ENCODE measurements around the gene AGMAT. TPM values are rescaled to one million over a fixed set of nuclear protein-coding genes. Genes with fewer than 3 reads are reported as not detected.

AGMAT gene
- total RNA-seq, 4 donors from 2014 or later = not detected

- H3K4me1 ChIP-seq = no peaks in the 10 kb centered on the region
- no peak overlapping the region for H3K4me3 ChIP-seq
- no peak overlapping the region for H3K27ac ChIP-seq
- ATAC-seq = no peak
- WGBS, 2 donors (ENCODE audit: low coverage in 1 of 2) = 87 to 97% methylated on average over 8 of the region's 8 CpGs
- peaks cover 0 to 99% of the 10 kb centered on the region in 2 donors for H3K36me3 ChIP-seq
- no peaks in the 10 kb centered on the region for H3K9me3 ChIP-seq
- TF ChIP-seq CTCF (IDR thresholded peaks at IDR 0.05) = no peak
- no peak for TF ChIP-seq POLR2AphosphoS5 (IDR thresholded peaks at IDR 0.05)
- no peak for TF ChIP-seq EP300 (IDR thresholded peaks at IDR 0.05)
- no peak for TF ChIP-seq POLR2A (IDR thresholded peaks at IDR 0.05)
- no peaks in the 10 kb centered on the region for H3K27me3 ChIP-seq
Measured at GRCh38 chr1:15540186-15540585, 44.7 kb downstream of the AGMAT start.

GRCh38 chr1:15538771-15539170, 46.1 kb downstream of the AGMAT start:
- Histone ChIP-seq H3K27me3 (no peaks in the 10 kb centered on the region), H3K4me1 (no peaks in the 10 kb centered on the region), H3K4me3 (no peak overlapping the region), H3K9me3 (no peaks in the 10 kb centered on the region), H3K36me3 (peaks cover 0 to 99% of the 10 kb centered on the region in 2 donors), H3K27ac (no peak overlapping the region)
- WGBS, 2 donors (ENCODE audit: low coverage in 1 of 2) = 80 to 88% methylated on average over 4 to 6 of the region's 6 CpGs
- TF ChIP-seq POLR2A (IDR thresholded peaks at IDR 0.05) (no peak), EP300 (IDR thresholded peaks at IDR 0.05) (no peak), CTCF (IDR thresholded peaks at IDR 0.05) (no peak)
- ATAC-seq = no peak

- WGBS, 2 donors (ENCODE audit: low coverage in 1 of 2) = 82 to 85% methylated on average over 2 of the region's 2 CpGs
- TF ChIP-seq CTCF (IDR thresholded peaks at IDR 0.05) = no peak
- no peak for TF ChIP-seq POLR2AphosphoS5 (IDR thresholded peaks at IDR 0.05)
- TF ChIP-seq POLR2A (IDR thresholded peaks at IDR 0.05) = no peak
- no peak for TF ChIP-seq EP300 (IDR thresholded peaks at IDR 0.05)
- Histone ChIP-seq H3K4me1 (peaks cover 0 to 24% (median 0%) of the 10 kb centered on the region in 3 donors), H3K27ac (no peak overlapping the region), H3K4me3 (no peak overlapping the region), H3K36me3 (peaks cover 0 to 45% of the 10 kb centered on the region in 2 donors), H3K27me3 (no peaks in the 10 kb centered on the region), H3K9me3 (no peaks in the 10 kb centered on the region)
- ATAC-seq = no peak
Measured at GRCh38 chr1:15531682-15532081, 53.2 kb downstream of the AGMAT start.

- Histone ChIP-seq H3K4me1 (peaks cover 0 to 27% (median 1%) of the 10 kb centered on the region in 3 donors), H3K36me3 (peaks cover 0 to 39% of the 10 kb centered on the region in 2 donors), H3K4me3 (no peak overlapping the region), H3K27me3 (no peaks in the 10 kb centered on the region), H3K27ac (no peak overlapping the region), H3K9me3 (no peaks in the 10 kb centered on the region)
- TF ChIP-seq POLR2AphosphoS5 (IDR thresholded peaks at IDR 0.05) (no peak), EP300 (IDR thresholded peaks at IDR 0.05) (no peak)
- no peak for ATAC-seq
- 100% methylated on average over 1 to 4 of the region's 4 CpGs for WGBS, 2 donors (ENCODE audit: low coverage in 1 of 2)
Measured at GRCh38 chr1:15531003-15531402, 53.8 kb downstream of the AGMAT start.

- H3K36me3 ChIP-seq = peaks cover 0 to 14% of the 10 kb centered on the region in 2 donors
- H3K27ac ChIP-seq = peak within 1 kb of the TSS; percentile 85 to 100 (median 96)
- 0 to 1% methylated on average over 1 to 14 of the region's 65 CpGs for WGBS, 2 donors (ENCODE audit: low coverage in 1 of 2)
- no peaks in the 10 kb centered on the region for H3K27me3 ChIP-seq
- TF ChIP-seq POLR2AphosphoS5 (IDR thresholded peaks at IDR 0.05) (peak; percentile 98), EP300 (IDR thresholded peaks at IDR 0.05) (no peak), POLR2A (IDR thresholded peaks at IDR 0.05) (peak; percentile 70 to 75), CTCF (IDR thresholded peaks at IDR 0.05) (peak in 3 of 4 experiments; percentile 17 to 46 (median 24))
- H3K9me3 ChIP-seq = no peaks in the 10 kb centered on the region
- H3K4me3 ChIP-seq = peak within 1 kb of the TSS; percentile 57 to 94
- peaks cover 0 to 53% (median 11%) of the 10 kb centered on the region in 3 donors for H3K4me1 ChIP-seq
- peak; percentile 74 for ATAC-seq
Measured at GRCh38 chr1:15526490-15527339, 58.1 kb downstream of the AGMAT start, which contains the start of gene DNAJC16. Gene DNAJC16, plus strand, starts transcription at chr1:15526848. Its CDS starts 2,258 bp downstream, at chr1:15529106.
